Natural killer cell (primary cell): ENCODE results near the gene NRDE2. TPM values are rescaled to one million over a fixed set of nuclear protein-coding genes. Genes with fewer than 3 reads are reported as not detected.
A peak's percentile ranks its signal among the peaks of the same experiment; 100 is the strongest.

ENCODE experiments used
- ATAC-seq, 3 donors: fragments of 150-1000 bp in 2 of 3; fragments of 200-7000 bp in 1 of 3; cut with Tn5 transposase; 1 replicate in 1 of 3; 2 replicates in 2 of 3; pipeline ENCODE4 v1.10.0; 2021; ENCODE audit warnings: mild to moderate bottlenecking in 2 of 3, moderate library complexity in 2 of 3
- DNase-seq, 2 donors: peaks; one replicate each; pipeline versions ENCODE4 v3.0.0 to v3.0.0-alpha.2; 2013 to 2021; ENCODE audit warnings: mixed read lengths in 1 of 2
- H3K27ac ChIP-seq: one replicate; pipeline ENCODE4 v1.5.1; 2013; ENCODE audit warnings: mild to moderate bottlenecking, low read length
- H3K27me3 ChIP-seq: one replicate; pipeline ENCODE4 v1.6.1; 2013; ENCODE audit warnings: low read length; ENCODE audit not compliant: control insufficient read depth, insufficient read depth
- H3K36me3 ChIP-seq: one replicate; pipeline ENCODE4 v1.6.1; 2013; ENCODE audit warnings: low read length; ENCODE audit not compliant: control insufficient read depth, insufficient read depth
- H3K4me1 ChIP-seq: one replicate; pipeline ENCODE4 v1.6.1; 2013; ENCODE audit warnings: low read length; ENCODE audit not compliant: control insufficient read depth, insufficient read depth
- H3K4me3 ChIP-seq: one replicate; pipeline ENCODE4 v1.5.1; 2013; ENCODE audit warnings: low read length
- H3K9me3 ChIP-seq: one replicate; pipeline ENCODE4 v1.6.1; 2013; ENCODE audit warnings: low read length; ENCODE audit not compliant: control insufficient read depth, insufficient read depth
- H3K27ac Mint-ChIP-seq, 2 donors: one replicate each; pipeline ENCODE4 v1.8.0; 2022; ENCODE audit warnings: mild to moderate bottlenecking in 2 of 2, mixed read lengths in 2 of 2, moderate library complexity in 1 of 2
- H3K27me3 Mint-ChIP-seq, 2 donors: one replicate each; pipeline ENCODE4 v1.8.0; 2022; ENCODE audit warnings: low read depth in 2 of 2, mixed read lengths in 2 of 2
- H3K36me3 Mint-ChIP-seq: one replicate; pipeline ENCODE4 v1.8.0; 2022; ENCODE audit warnings: mixed read lengths
- H3K4me1 Mint-ChIP-seq, 2 donors: one replicate each; pipeline ENCODE4 v1.8.0; 2022; ENCODE audit warnings: mixed read lengths in 2 of 2
- H3K4me3 Mint-ChIP-seq: one replicate; pipeline ENCODE4 v1.8.0; 2022; ENCODE audit warnings: mild to moderate bottlenecking, moderate library complexity, mixed read lengths
- H3K9me3 Mint-ChIP-seq, 2 donors: one replicate each; pipeline ENCODE4 v1.8.0; 2022; ENCODE audit warnings: mixed read lengths in 2 of 2
- WGBS: methylation state at CpG from one replicate; pipeline ENCODE4 v1.1.7; 2013; ENCODE audit warnings: missing lambda C conversion rate; ENCODE audit not compliant: insufficient coverage; 5-methylcytosine and 5-hydroxymethylcytosine counted together
- intact Hi-C: fragments of 100-400 bp; cut with micrococcal nuclease; formaldehyde crosslinking; loops from one replicate; pipeline ENCODE4 v1.14.2; 2022
- total RNA-seq, 4 donors: library from RNA; stranded (reverse); fragments of 120-200 nt in 1 of 4; gene quantifications; one replicate each; pipeline versions ENCODE4 v1.2.3 to v1.2.4, GENCODE V29; 2013 to 2022
- TF ChIP-seq, protein P1 (sequence below): fragments of 200-600 bp; IDR thresholded peaks from one replicate; pipeline ENCODE4 v1.8.0; 2022; ENCODE audit warnings: antibody characterized with exemption

NRDE2 gene
- total RNA-seq, 3 donors from 2014 or later (not counting 1 experiment from before 2014, with no cell fraction given) = 32.6 to 46.3 (median 40.7) TPM

- Histone ChIP-seq H3K36me3 (peaks cover 47% of the 10 kb centered on the region), H3K9me3 (no peaks in the 10 kb centered on the region), H3K4me1 (no peaks in the 10 kb centered on the region), H3K4me3 (no peak overlapping the region), H3K27me3 (no peaks in the 10 kb centered on the region), H3K27ac (no peak overlapping the region)
- ATAC-seq = peak in 1 of 3 donors; percentile 39
- intact Hi-C loops = loop anchor here (1.0 kb wide), 1 partner anchor 396 kb away; no protein-coding TSS in a partner anchor
- no peak overlapping the region for H3K4me3 Mint-ChIP-seq
- H3K9me3 Mint-ChIP-seq = no peaks in the 10 kb centered on the region
- peaks cover 11 to 18% of the 10 kb centered on the region in 2 donors for H3K4me1 Mint-ChIP-seq
- DNase-seq = peak in 1 of 2 donors; percentile 37
- TF ChIP-seq, protein P1, sequence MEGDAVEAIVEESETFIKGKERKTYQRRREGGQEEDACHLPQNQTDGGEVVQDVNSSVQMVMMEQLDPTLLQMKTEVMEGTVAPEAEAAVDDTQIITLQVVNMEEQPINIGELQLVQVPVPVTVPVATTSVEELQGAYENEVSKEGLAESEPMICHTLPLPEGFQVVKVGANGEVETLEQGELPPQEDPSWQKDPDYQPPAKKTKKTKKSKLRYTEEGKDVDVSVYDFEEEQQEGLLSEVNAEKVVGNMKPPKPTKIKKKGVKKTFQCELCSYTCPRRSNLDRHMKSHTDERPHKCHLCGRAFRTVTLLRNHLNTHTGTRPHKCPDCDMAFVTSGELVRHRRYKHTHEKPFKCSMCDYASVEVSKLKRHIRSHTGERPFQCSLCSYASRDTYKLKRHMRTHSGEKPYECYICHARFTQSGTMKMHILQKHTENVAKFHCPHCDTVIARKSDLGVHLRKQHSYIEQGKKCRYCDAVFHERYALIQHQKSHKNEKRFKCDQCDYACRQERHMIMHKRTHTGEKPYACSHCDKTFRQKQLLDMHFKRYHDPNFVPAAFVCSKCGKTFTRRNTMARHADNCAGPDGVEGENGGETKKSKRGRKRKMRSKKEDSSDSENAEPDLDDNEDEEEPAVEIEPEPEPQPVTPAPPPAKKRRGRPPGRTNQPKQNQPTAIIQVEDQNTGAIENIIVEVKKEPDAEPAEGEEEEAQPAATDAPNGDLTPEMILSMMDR = no peak
- H3K36me3 Mint-ChIP-seq = peaks cover 13% of the 10 kb centered on the region
- peak overlapping the region; percentile 24 to 58 for H3K27ac Mint-ChIP-seq
- no peaks in the 10 kb centered on the region for H3K27me3 Mint-ChIP-seq
- WGBS = 86% methylated on average over 5 of the region's 5 CpGs
These were observed 30.1 kb downstream of the NRDE2 start for GRCh38 chr14:90301668-90302090.

GRCh38 chr14:90301122-90301521 is 30.6 kb downstream of the NRDE2 start:
- Histone ChIP-seq H3K4me3 (no peak overlapping the region), H3K27me3 (no peaks in the 10 kb centered on the region), H3K9me3 (no peaks in the 10 kb centered on the region), H3K36me3 (peaks cover 51% of the 10 kb centered on the region), H3K27ac (no peak overlapping the region), H3K4me1 (no peaks in the 10 kb centered on the region)
- Mint-ChIP-seq H3K4me1 (peaks cover 11 to 18% of the 10 kb centered on the region in 2 donors), H3K27me3 (no peaks in the 10 kb centered on the region), H3K9me3 (no peaks in the 10 kb centered on the region), H3K4me3 (no peak overlapping the region), H3K36me3 (peaks cover 13% of the 10 kb centered on the region), H3K27ac (peak overlapping the region; percentile 51 to 58)
- no peak for DNase-seq
- TF ChIP-seq, protein P1 = no peak
- intact Hi-C loops = loop anchor here (1.0 kb wide), 1 partner anchor 396 kb away; no protein-coding TSS in a partner anchor
- WGBS = 99% methylated on average over 5 of the region's 6 CpGs
- ATAC-seq = no peak

DNA sequence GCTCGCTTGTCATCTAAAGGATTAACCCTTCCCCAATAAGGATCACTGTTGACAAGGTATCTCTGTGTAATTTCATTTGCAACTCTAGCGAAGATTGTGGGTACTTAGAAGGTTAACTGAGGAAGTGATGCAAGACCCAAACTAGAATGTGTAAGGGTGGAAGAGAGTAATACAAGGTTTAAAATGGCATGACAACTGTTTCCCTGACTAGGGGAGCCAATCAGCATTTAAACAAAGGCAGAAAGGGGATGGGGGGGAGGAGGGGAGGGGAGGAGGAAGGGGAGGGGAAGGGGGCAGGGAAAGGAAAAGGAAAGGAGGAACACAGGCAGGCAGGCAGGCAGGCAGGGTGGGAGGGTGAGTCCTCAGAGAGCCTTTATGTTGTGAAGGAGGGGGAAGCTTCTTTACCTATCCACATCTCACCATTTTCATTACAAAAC is 31.1 kb downstream of the NRDE2 start:
- TF ChIP-seq, protein P1 = no peak
- Histone ChIP-seq H3K27ac (no peak overlapping the region), H3K36me3 (peaks cover 54% of the 10 kb centered on the region), H3K4me1 (no peaks in the 10 kb centered on the region), H3K4me3 (no peak overlapping the region), H3K27me3 (no peaks in the 10 kb centered on the region), H3K9me3 (no peaks in the 10 kb centered on the region)
- Mint-ChIP-seq H3K36me3 (peaks cover 13% of the 10 kb centered on the region), H3K4me1 (peaks cover 11 to 18% of the 10 kb centered on the region in 2 donors), H3K4me3 (no peak overlapping the region), H3K27me3 (no peaks in the 10 kb centered on the region), H3K9me3 (no peaks in the 10 kb centered on the region), H3K27ac (peak overlapping the region; percentile 51 to 58)
- ATAC-seq = peak in 1 of 3 donors; percentile 12
- WGBS = 91% methylated on average over 2 of the region's 2 CpGs
- intact Hi-C loops = loop anchor here (1.0 kb wide), 1 partner anchor 397 kb away; no protein-coding TSS in a partner anchor
- no peak for DNase-seq

- Histone ChIP-seq H3K27me3 (no peaks in the 10 kb centered on the region), H3K27ac (no peak overlapping the region), H3K4me3 (no peak overlapping the region), H3K36me3 (peaks cover 56% of the 10 kb centered on the region), H3K9me3 (no peaks in the 10 kb centered on the region), H3K4me1 (no peaks in the 10 kb centered on the region)
- no peaks in the 10 kb centered on the region for H3K27me3 Mint-ChIP-seq
- 68% methylated on average over 7 of the region's 7 CpGs for WGBS
- intact Hi-C loops = no loop called here
- peak in 1 of 3 donors; percentile 56 for ATAC-seq
- H3K9me3 Mint-ChIP-seq = no peaks in the 10 kb centered on the region
- no peak overlapping the region for H3K4me3 Mint-ChIP-seq
- peaks cover 10 to 12% of the 10 kb centered on the region in 2 donors for H3K4me1 Mint-ChIP-seq
- no peak for DNase-seq
- no peak overlapping the region for H3K27ac Mint-ChIP-seq
- TF ChIP-seq, protein P1 = no peak
- peaks cover 15% of the 10 kb centered on the region for H3K36me3 Mint-ChIP-seq
These were observed 32.3 kb downstream of the NRDE2 start for GRCh38 chr14:90299408-90299807.
